GM19099 (cell line): ENCODE measurements around the gene GPR108.

Source experiments
- POLR2A ChIP-seq: IDR thresholded peaks from 3 replicates; pipeline ENCODE4 v1.6.1; 2011; ENCODE audit warnings: low read depth; ENCODE audit not compliant: insufficient read length; ENCODE audit errors: extremely low read depth

Gene GPR108

DNA sequence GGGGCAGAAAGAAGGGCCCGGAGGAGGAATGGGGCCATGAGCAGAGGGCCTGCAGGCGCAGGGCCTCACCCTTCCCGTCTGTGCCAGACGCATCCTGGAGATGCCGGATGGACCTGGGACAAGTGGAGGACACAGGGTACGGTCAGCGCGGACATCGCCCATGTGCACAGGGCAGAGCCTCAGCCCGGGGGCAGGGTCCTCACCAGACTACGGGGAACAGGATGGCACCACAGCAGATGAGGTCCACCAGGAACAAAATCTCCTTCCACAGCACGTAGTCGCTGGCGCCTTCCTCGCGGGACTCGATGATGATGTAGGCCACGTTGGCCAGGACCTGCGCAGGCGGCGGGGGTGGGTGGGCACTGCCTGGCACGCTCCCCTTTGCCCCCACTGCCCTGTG lies 5.6 kb downstream of the GPR108 start:
- no peak for TF ChIP-seq POLR2A

GRCh38 chr19:6730941-6731670 lies 6.3 kb downstream of the GPR108 start:
- TF ChIP-seq POLR2A: no peak

GRCh38 chr19:6730153-6730804 lies 7.1 kb downstream of the GPR108 start:
- no peak for TF ChIP-seq POLR2A

DNA sequence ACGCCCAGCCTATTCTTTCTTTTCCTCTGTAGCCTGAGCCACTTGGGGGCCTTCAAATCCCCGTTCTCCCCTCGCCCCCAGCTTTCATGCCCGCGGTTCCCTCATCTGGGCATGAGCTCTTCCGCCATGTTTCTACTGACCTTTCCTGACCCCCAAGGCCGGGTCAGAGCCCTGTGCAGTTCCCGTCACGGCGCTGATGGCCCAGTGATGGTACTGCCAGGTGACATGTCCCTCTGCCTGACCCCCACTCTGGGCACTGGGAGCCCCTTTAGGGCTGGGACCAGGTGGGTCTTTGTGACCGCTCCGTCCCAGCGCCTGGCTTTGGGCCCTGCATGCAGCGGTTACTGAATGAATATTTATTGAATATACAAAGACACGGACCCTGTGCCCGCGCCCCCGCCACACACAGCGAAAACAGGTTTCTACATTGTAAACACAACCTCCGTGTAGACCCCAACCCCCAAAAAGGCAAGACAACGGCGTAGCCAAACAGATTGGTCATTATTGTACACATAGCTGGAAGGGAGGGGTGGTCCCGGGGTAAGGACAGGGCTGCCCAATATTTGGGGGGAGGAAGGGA lies 7.7 kb downstream of the GPR108 start:
- TF ChIP-seq POLR2A: no peak

GRCh38 chr19:6728346-6728745 lies 9.0 kb downstream of the GPR108 start:
- TF ChIP-seq POLR2A: peak; percentile 5

DNA sequence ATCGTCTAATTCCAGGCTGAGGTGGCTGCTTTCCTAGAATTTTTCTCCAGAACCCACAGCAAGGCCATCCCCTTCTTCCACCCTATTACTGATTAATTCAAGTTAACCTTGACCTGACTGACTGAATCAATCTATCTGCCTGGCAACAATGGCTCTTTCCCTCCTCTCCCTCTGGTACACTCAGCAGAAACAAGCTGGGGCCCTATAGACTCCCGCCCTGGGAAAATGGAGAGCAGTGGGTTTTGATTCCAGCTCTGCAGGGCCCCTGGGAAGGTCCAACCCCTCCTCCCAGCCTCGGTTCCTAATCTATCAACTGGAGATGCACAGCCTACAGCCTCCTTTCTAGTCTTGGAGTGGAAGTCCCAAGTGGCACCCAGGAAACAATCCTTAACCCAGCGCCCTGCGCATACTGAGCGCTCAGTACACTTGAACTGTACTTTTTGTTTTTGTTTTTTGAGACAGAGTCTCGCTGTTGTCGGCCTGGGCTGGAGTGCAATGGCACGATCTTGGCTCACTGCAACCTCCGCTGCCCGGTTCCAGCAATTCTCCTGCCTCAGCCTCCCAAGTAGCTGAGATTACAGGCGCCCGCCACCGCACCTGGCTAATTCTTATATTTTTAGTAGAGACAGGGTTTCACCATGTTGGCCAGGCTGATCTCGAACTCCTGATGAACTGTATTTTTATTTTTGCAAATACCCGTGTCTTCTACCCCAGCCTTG lies 11.7 kb downstream of the GPR108 start:
- no peak for TF ChIP-seq POLR2A

DNA sequence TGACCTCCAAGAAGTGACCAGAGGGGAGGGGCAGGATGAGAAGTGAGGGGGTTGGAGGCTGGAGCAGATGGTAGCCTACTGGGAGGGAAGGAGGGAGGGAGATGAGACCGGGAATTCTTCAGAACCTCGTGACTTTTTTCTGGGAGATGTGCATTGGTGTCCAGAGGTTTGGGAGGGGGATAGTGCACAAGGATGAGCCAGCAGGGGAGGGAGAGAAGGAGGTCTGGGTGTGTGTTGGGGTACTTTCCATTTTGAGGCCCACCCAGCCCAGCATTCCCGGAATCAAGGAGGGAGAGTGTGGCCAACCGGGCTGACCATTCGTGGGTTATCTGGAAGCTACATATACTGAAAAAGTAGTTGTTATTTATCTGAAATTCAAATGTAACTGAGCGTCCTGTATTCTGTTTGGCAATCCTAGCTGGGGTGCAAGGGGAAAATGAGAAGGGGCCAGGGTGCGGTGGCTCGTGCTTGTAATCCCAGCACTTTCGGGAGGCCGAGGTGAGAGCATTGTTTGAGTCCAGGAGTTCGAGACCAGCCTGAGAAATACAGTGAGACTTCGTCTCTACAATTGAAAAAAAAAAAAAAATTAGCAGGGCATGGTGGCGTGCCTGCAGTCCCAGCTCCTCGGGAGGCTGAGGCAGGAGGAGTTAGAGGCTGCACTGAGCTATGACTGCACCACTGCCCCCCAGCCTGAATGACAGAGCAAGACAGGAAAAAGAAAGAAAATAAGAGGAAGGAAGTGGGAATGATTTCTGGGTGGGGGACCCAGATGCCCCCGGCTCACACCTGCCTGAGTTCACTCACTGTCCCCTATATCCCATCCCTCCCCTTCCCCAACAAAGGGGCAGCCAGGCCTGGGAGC lies 12.5 kb downstream of the GPR108 start:
- no peak for TF ChIP-seq POLR2A

- no peak for TF ChIP-seq POLR2A
Observed at GRCh38 chr19:6723738-6724137, 13.6 kb downstream of the GPR108 start.

DNA sequence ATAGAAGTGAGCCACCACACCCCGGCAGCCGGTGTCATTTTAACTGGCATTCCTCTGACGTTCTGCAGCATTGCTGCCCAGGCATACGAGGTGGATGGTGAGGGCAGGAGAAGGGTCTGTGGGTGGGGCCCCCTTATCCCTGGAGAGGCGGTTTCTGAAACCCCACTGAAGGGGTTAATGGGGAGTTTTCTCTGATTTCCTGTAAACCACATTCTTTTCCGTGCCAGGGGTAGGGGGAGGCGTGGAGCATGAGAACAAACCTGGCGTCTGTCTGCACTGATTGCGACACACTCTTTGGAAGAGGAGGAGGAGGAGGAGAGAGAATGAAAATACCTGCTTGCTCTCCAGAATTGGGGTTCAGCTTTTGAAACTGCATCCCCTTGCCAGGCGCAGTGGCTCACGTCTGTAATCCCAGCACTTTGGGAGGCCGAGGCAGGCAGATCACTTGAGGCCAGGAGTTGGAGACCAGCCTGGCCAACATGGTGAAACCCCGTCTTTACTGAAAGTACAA lies 14.2 kb downstream of the GPR108 start:
- no peak for TF ChIP-seq POLR2A

GRCh38 chr19:6721773-6722172 lies 15.6 kb downstream of the GPR108 start:
- no peak for TF ChIP-seq POLR2A

DNA sequence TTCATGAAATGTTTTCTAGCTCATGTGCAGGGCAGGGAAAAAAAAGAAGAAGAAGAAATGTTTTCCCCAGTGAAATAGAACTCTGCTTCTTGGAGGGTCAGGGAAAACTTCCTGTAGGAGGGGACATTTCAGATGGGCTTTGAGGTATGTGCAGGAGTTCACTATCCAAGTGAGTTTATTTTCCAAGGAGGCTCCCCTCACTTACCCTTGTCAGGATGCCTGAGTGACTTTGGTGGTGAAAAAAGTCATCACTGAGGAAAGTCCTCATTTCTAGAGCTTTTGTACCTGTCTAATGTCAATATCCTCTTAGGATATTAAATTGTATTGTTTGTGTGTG lies 16.3 kb downstream of the GPR108 start:
- TF ChIP-seq POLR2A: no peak

- no peak for TF ChIP-seq POLR2A
Observed at GRCh38 chr19:6720369-6721137, 16.8 kb downstream of the GPR108 start, which contains the start of gene C3. TSS of gene C3 (minus strand) at chr19:6720650. CDS start at chr19:6720589, 61 bp downstream.

DNA sequence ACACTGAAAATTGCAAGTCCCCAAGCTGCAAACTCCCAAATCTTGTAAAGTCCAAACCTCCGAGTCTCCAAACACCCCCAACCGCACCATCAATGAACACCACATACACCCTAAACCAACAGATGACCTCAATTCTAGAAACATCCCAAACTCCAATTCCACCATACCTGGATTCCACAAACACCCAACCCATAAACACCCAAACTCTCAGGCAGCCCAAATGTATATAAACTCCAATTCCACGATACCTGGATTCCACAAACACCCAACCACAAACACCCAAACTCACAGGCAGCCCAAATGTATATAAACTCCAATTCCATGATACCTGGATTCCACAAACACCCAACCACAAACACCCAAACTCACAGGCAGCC lies 17.4 kb downstream of the GPR108 start:
- no peak for TF ChIP-seq POLR2A

DNA sequence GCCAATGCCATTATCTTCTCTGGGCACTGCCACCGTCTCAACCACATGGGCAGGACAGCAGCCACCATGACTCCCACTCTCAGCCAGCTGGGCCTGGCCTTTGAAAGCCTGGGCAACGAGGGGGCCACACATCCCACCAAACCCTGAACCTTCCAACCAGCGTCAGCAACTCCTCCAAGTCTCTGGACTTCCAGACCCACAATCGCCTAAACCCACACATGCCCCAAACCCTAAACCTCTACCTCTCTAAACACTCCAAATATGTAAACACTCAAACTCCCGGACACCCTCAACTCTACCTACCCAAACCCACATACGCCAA lies 17.9 kb downstream of the GPR108 start:
- TF ChIP-seq POLR2A: no peak
